HepG2 (cell line): ENCODE data around the gene MAP1LC3A. TPM values are rescaled to one million over a fixed set of nuclear protein-coding genes. Genes with fewer than 3 reads are reported as not detected.

ENCODE experiments used
- ARNT ChIP-seq: fragments of 450-650 bp; IDR thresholded peaks from 2 replicates; pipeline ENCODE4 v1.6.1; 2017
- CEBPB ChIP-seq: IDR thresholded peaks from 2 replicates; pipeline ENCODE4 v1.6.1; 2011; ENCODE audit warnings: low read depth, low read length, improper control_type of control experiment, borderline replicate concordance
- FUBP1 ChIP-seq: sonication (generic); formaldehyde crosslinking; IDR thresholded peaks from 2 replicates; pipeline ENCODE4 v1.5.1; 2020; ENCODE audit warnings: missing genetic modification reagents, mild to moderate bottlenecking, borderline replicate concordance
- GPN1 ChIP-seq: sonication (generic); formaldehyde crosslinking; IDR thresholded peaks from 2 replicates; pipeline ENCODE4 v1.5.1; 2020; ENCODE audit warnings: missing genetic modification reagents, borderline replicate concordance
- MAFF ChIP-seq: IDR thresholded peaks from 2 replicates; pipeline ENCODE4 v1.6.1; 2011; ENCODE audit warnings: low read depth, low read length, improper control_type of control experiment
- MEIS2 ChIP-seq: sonication (generic); formaldehyde crosslinking; IDR thresholded peaks from 2 replicates; pipeline ENCODE4 v1.9.0; 2021; ENCODE audit warnings: mild to moderate bottlenecking, missing genetic modification reagents
- REPIN1 ChIP-seq: sonication (generic); formaldehyde crosslinking; IDR thresholded peaks from 2 replicates; pipeline ENCODE4 v1.8.0; 2022; ENCODE audit warnings: missing genetic modification reagents, low read depth, mild to moderate bottlenecking, borderline replicate concordance
- SP140L ChIP-seq: sonication (generic); formaldehyde crosslinking; IDR thresholded peaks from 2 replicates; pipeline ENCODE4 v1.4.0; 2020; ENCODE audit warnings: missing genetic modification reagents, borderline replicate concordance
- THYN1 ChIP-seq: sonication (generic); formaldehyde crosslinking; IDR thresholded peaks from 2 replicates; pipeline ENCODE4 v1.8.1; 2023; ENCODE audit warnings: low read depth, mild to moderate bottlenecking, moderate library complexity, missing genetic modification reagents, borderline replicate concordance
- TOPORS ChIP-seq: sonication (generic); formaldehyde crosslinking; IDR thresholded peaks from 2 replicates; pipeline ENCODE4 v1.8.0; 2023; ENCODE audit warnings: mild to moderate bottlenecking, missing genetic modification reagents
- ZFP37 ChIP-seq: sonication (generic); formaldehyde crosslinking; IDR thresholded peaks from 2 replicates; pipeline ENCODE4 v1.4.0; 2020; ENCODE audit warnings: missing genetic modification reagents, borderline replicate concordance
- ZFP90 ChIP-seq: sonication (generic); formaldehyde crosslinking; IDR thresholded peaks from 2 replicates; pipeline ENCODE4 v1.8.0; 2022; ENCODE audit warnings: missing genetic modification reagents, mild to moderate bottlenecking, inconsistent platforms, borderline replicate concordance
- ZNF251 ChIP-seq: sonication (generic); formaldehyde crosslinking; IDR thresholded peaks from 2 replicates; pipeline ENCODE4 v1.9.0; 2021; ENCODE audit warnings: mild to moderate bottlenecking, missing genetic modification reagents
- ZNF337 ChIP-seq: sonication (generic); formaldehyde crosslinking; IDR thresholded peaks from 2 replicates; pipeline ENCODE4 v1.5.1; 2020; ENCODE audit warnings: missing genetic modification reagents, low read depth, mild to moderate bottlenecking, borderline replicate concordance
- ZNF382 ChIP-seq: sonication (generic); formaldehyde crosslinking; IDR thresholded peaks from 2 replicates; pipeline ENCODE4 v1.5.0; 2020; ENCODE audit warnings: missing genetic modification reagents, mild to moderate bottlenecking, borderline replicate concordance
- ZNF383 ChIP-seq: sonication (generic); formaldehyde crosslinking; IDR thresholded peaks from 2 replicates; pipeline ENCODE4 v1.4.0; 2020; ENCODE audit warnings: missing genetic modification reagents, mild to moderate bottlenecking, borderline replicate concordance
- ZNF563 ChIP-seq: sonication (generic); formaldehyde crosslinking; IDR thresholded peaks from 2 replicates; pipeline ENCODE4 v1.8.0; 2022; ENCODE audit warnings: mild to moderate bottlenecking, moderate library complexity, missing genetic modification reagents
- ZNF605 ChIP-seq: sonication (generic); formaldehyde crosslinking; IDR thresholded peaks from 2 replicates; pipeline ENCODE4 v1.8.0; 2022; ENCODE audit warnings: mild to moderate bottlenecking, missing genetic modification reagents
- ZNF672 ChIP-seq: sonication (generic); formaldehyde crosslinking; IDR thresholded peaks from 2 replicates; pipeline ENCODE4 v1.8.1; 2022; ENCODE audit warnings: missing genetic modification reagents
- ZNF713 ChIP-seq: sonication (generic); formaldehyde crosslinking; IDR thresholded peaks from 2 replicates; pipeline ENCODE4 v1.4.0; 2020; ENCODE audit warnings: mild to moderate bottlenecking, missing genetic modification reagents
- ZNF747 ChIP-seq: sonication (generic); formaldehyde crosslinking; IDR thresholded peaks from 2 replicates; pipeline ENCODE4 v1.8.1; 2023; ENCODE audit warnings: missing genetic modification reagents, mild to moderate bottlenecking, borderline replicate concordance
- ZNF772 ChIP-seq: sonication (generic); formaldehyde crosslinking; IDR thresholded peaks from 2 replicates; pipeline ENCODE4 v1.5.0; 2020; ENCODE audit warnings: mild to moderate bottlenecking, missing genetic modification reagents
- polyA plus RNA-seq, 8 experiments: library from polyadenylated mRNA; depleted of rRNA in 3 of 8; stranded (reverse) in 7 of 8; unstranded in 1 of 8; fragments of >200 nt; fragmentation: Illumina TruSeq in 4 of 8; extraction: Trizol in 4 of 8; gene quantifications; 2 replicates each; pipeline versions ENCODE4 v1.2.1 to v1.2.3, GENCODE V29; 2011 to 2016; ENCODE audit warnings: low read depth in 4 of 8, missing spikeins in 1 of 8, mixed read lengths in 1 of 8; ENCODE audit not compliant: insufficient read depth in 1 of 8
- total RNA-seq, 5 experiments: library from RNA; depleted of rRNA; stranded (reverse); fragments of >200 nt; fragmentation: Illumina TruSeq; extraction: Trizol; gene quantifications; 2 replicates each; pipeline ENCODE4 v1.2.3, GENCODE V29; 2016; ENCODE audit warnings: low read depth in 1 of 5
- TF ChIP-seq, protein P1 (sequence below): sonication (generic); formaldehyde crosslinking; IDR thresholded peaks from 2 replicates; pipeline ENCODE4 v1.4.0; 2020; ENCODE audit warnings: missing genetic modification reagents; ENCODE audit errors: not compliant biosample characterization

MAP1LC3A gene
- total and polyA plus RNA-seq, 2 of the 13 experiments (the other 11 are each of a cell fraction or from before 2014, with no cell fraction given), result not detected

DNA sequence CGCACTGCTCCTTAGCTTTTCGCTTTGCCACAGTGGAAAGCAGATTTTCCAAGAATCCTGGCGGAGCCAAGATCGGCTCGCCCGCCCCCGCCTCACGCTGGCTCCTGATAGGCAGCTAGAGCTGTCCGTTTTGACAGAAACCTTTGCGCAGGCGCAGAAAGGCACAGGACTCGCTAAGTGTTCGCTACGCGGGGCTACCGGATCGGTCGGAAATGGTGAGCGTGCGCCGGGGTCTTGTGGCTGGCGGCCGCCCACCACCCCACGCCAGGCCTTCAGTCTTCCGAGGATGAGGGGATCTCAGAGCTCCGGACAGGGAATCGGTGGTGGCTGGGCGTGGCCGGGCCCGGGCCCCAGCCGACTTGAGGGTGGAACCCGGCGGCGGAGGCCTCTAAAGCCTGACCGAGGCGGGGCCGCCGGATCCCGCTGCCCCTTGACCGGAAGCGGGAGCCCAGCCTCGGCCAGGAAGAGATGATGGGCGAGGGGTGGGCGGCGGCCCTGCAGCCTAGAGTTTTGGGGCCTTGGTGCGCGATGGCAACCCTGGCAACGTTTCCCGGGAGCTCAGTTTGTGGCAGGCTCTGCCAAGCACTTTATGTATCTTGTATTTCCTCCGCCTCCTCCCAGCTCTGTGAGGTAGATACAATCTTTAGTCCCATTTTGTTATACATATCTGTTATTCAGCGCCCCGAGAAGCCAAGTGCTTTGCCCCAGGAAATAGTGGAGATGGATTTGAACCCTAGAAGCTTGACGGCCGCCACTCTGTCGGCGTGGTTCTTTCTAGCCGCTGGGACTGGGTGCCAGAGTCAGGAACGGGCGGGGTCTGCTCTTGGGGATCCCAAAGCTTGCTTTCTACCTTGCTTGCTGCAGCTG, 42.0 kb upstream of the MAP1LC3A start, which contains the start of gene DYNLRB1 (continued):
- TF ChIP-seq TOPORS, result peak; percentile 91; the same call in 1 of the 2 replicates
- TF ChIP-seq GPN1, result peak; percentile 59; the same call in 1 of the 2 replicates
- no peak for TF ChIP-seq ARNT
- no peak for TF ChIP-seq ZNF672 (CRISPR knock-in tag)
- no peak for TF ChIP-seq THYN1
- TF ChIP-seq, protein P1, sequence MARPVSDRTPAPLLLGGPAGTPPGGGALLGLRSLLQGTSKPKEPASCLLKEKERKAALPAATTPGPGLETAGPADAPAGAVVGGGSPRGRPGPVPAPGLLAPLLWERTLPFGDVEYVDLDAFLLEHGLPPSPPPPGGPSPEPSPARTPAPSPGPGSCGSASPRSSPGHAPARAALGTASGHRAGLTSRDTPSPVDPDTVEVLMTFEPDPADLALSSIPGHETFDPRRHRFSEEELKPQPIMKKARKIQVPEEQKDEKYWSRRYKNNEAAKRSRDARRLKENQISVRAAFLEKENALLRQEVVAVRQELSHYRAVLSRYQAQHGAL (CRISPR knock-in tag), result no peak
- peak; percentile 8; the same call in 1 of the 2 replicates for TF ChIP-seq ZNF337 (CRISPR knock-in tag)
- peak; percentile 81 for TF ChIP-seq REPIN1 (CRISPR knock-in tag)
- peak; percentile 98 for TF ChIP-seq ZNF605 (CRISPR knock-in tag)
- TF ChIP-seq CEBPB, result no peak
- peak; percentile 96 for TF ChIP-seq ZNF563
- peak; percentile 75 for TF ChIP-seq ZFP90 (CRISPR knock-in tag)
- peak; percentile 91; the same call in 1 of the 2 replicates for TF ChIP-seq SP140L (CRISPR knock-in tag)
- TF ChIP-seq MAFF, result no peak
- no peak; the same call in 1 of the 2 replicates for TF ChIP-seq ZNF713 (CRISPR knock-in tag)
- TF ChIP-seq MEIS2 (CRISPR knock-in tag), result no peak
- TF ChIP-seq ZFP37 (CRISPR knock-in tag), result no peak; the same call in none of the 2 replicates
- TF ChIP-seq FUBP1, result 0 out of 2 replicates have a peak, but pooled peaks have one; percentile 11
- TF ChIP-seq ZNF382 (CRISPR knock-in tag), result no peak
- peak; percentile 90 for TF ChIP-seq ZNF747 (CRISPR knock-in tag)
- peak; percentile 69 for TF ChIP-seq ZNF772 (CRISPR knock-in tag)
- no peak for TF ChIP-seq ZNF251 (CRISPR knock-in tag)
- TF ChIP-seq ZNF383 (CRISPR knock-in tag), result peak; percentile 75; the same call in 1 of the 2 replicates
